Aorta (tissue), 5 donors: Measurements from ENCODE around the gene GTF3C1. TPM values are rescaled to one million over a fixed set of nuclear protein-coding genes. Genes with fewer than 3 reads are reported as not detected.

Source experiments
- ATAC-seq: fragments of 200-7000 bp; cut with Tn5 transposase; one replicate; pipeline ENCODE4 v1.9.1; 2022; ENCODE audit warnings: moderate library complexity; ENCODE audit not compliant: low FRiP score
- DNase-seq, 2 donors: peaks; one replicate each; pipeline ENCODE4 v3.0.0-alpha.2; 2020
- H3K27ac ChIP-seq, 2 donors: one replicate each; pipeline ENCODE4 v1.5.1; 2013; ENCODE audit warnings: low read length in 2 of 2, mild to moderate bottlenecking in 2 of 2, moderate library complexity in 2 of 2, control low read depth in 1 of 2, inconsistent platforms in 1 of 2, low read depth in 1 of 2
- H3K27me3 ChIP-seq, 2 donors: one replicate each; pipeline ENCODE4 v1.6.1; 2013; ENCODE audit warnings: control low read depth in 1 of 2, low read length in 1 of 2, mild to moderate bottlenecking in 1 of 2, moderate library complexity in 1 of 2; ENCODE audit not compliant: insufficient read depth in 2 of 2, control insufficient read depth in 1 of 2
- H3K36me3 ChIP-seq, 2 donors: one replicate each; pipeline ENCODE4 v1.6.1; 2013; ENCODE audit warnings: control low read depth in 1 of 2, low read length in 1 of 2, mild to moderate bottlenecking in 1 of 2; ENCODE audit not compliant: insufficient read depth in 2 of 2, control insufficient read depth in 1 of 2
- H3K4me1 ChIP-seq, 2 donors: one replicate each; pipeline ENCODE4 v1.6.1; 2013; ENCODE audit warnings: low read length in 2 of 2, control low read depth in 1 of 2, mild to moderate bottlenecking in 1 of 2, moderate library complexity in 1 of 2; ENCODE audit not compliant: insufficient read depth in 2 of 2, control insufficient read depth in 1 of 2
- H3K4me3 ChIP-seq, 2 donors: one replicate each; pipeline ENCODE4 v1.5.1; 2013; ENCODE audit warnings: low read length in 2 of 2, control low read depth in 1 of 2, mild to moderate bottlenecking in 1 of 2
- H3K9me3 ChIP-seq: one replicate; pipeline ENCODE4 v1.6.1; 2013; ENCODE audit warnings: mild to moderate bottlenecking, low read length; ENCODE audit not compliant: control insufficient read depth
- WGBS, 2 donors: extraction: QIAGEN DNeasy Blood & Tissue Kit; methylation state at CpG; one replicate each; pipeline ENCODE4 v1.1.7; 2013; 5-methylcytosine and 5-hydroxymethylcytosine counted together
- intact Hi-C, 2 donors: fragments of 100-400 bp; cut with DNase I; formaldehyde crosslinking; loops; one replicate each; pipeline versions ENCODE4 v1.14.2 to v1.15.0; 2022
- polyA plus RNA-seq, 2 donors: library from polyadenylated mRNA; stranded (reverse); fragments of 200-250 nt; gene quantifications; one replicate each; pipeline ENCODE4 v1.2.3, GENCODE V29; 2013
- total RNA-seq, 2 donors: library from RNA; stranded (reverse); fragmentation: NEBNext Ultra II Directional; extraction: Animal tissue kit (Norgen Biotek cat#: 25700); gene quantifications; one replicate each; pipeline ENCODE4 v1.2.1, GENCODE V29; 2021
- donor health status: healthy with polysubstance abuse.
- donor health status: Bipolar disorder and iron deficiency.
- donor health status: DM: no; HTN: no; CAD: no.
- donor health status: DM: no; HTN: no; CAD: no.
- donor health status: DM: yes; HTN: yes; CAD: no.

The GTF3C1 gene
- total and polyA plus RNA-seq, 4 donors = 9.4 to 72.2 (median 47.7) TPM

DNA sequence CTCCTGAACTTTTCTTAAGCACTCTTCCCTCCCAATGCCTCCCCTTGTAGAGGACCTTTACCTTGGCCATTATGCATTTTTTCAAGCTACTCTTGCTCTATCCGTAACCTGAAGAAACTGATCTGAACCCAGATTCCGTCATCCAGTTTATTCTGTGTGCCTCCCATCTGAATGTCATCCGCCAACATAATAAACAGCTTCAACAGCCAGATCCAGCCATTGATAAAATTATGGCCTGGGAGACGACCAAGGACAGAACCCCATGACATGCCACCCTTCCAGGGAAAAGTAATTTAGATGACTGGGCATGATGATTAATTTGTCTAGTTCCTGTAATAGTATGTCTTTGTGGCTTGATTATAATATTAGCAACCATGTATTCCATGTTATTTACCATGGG lies 42.1 kb upstream of the GTF3C1 start:
- 97 to 98% methylated on average over 4 of the region's 4 CpGs for WGBS, 2 donors
- H3K9me3 ChIP-seq = no peaks in the 10 kb centered on the region
- intact Hi-C loops = no loop called here
- H3K4me1 ChIP-seq = no peaks in the 10 kb centered on the region
- no peak overlapping the region for H3K4me3 ChIP-seq
- H3K27me3 ChIP-seq = no peaks in the 10 kb centered on the region
- DNase-seq (no peak), ATAC-seq (no peak)
- H3K36me3 ChIP-seq = no peaks in the 10 kb centered on the region
- H3K27ac ChIP-seq = no peak overlapping the region

DNA sequence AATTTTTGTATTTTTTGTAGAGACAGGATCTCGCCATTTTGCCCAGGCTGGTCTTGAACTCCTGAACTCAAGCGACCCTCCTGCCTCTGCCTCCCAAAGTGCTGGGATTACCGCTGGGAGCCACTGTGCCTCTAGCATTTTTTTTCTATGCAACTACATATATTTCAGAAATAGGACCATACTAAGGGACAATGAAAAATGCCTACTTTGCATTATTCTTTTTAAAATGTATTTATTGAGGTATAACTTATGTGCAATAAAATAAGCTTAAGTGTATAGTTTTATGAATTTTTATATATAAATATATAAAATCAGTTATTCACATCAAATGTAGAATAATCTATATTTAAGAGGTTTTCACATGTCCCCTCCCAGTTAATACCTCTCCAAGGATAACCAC lies 38.3 kb upstream of the GTF3C1 start:
- 94 to 97% methylated on average over 3 of the region's 3 CpGs for WGBS, 2 donors
- DNase-seq = no peak
- no peaks in the 10 kb centered on the region for H3K27me3 ChIP-seq
- intact Hi-C loops = no loop called here
- H3K4me1 ChIP-seq = no peaks in the 10 kb centered on the region
- no peak overlapping the region for H3K4me3 ChIP-seq
- H3K36me3 ChIP-seq = no peaks in the 10 kb centered on the region
- H3K27ac ChIP-seq = no peak overlapping the region
- no peaks in the 10 kb centered on the region for H3K9me3 ChIP-seq
- ATAC-seq = no peak

GRCh38 chr16:27586711-27587110 lies 37.0 kb upstream of the GTF3C1 start:
- no peak overlapping the region for H3K4me3 ChIP-seq
- H3K4me1 ChIP-seq = no peaks in the 10 kb centered on the region
- no peaks in the 10 kb centered on the region for H3K9me3 ChIP-seq
- DNase-seq (no peak), ATAC-seq (no peak)
- no peaks in the 10 kb centered on the region for H3K27me3 ChIP-seq
- intact Hi-C loops = no loop called here
- WGBS, 2 donors = 80 to 88% methylated on average over 8 of the region's 8 CpGs
- no peak overlapping the region for H3K27ac ChIP-seq
- no peaks in the 10 kb centered on the region for H3K36me3 ChIP-seq

DNA sequence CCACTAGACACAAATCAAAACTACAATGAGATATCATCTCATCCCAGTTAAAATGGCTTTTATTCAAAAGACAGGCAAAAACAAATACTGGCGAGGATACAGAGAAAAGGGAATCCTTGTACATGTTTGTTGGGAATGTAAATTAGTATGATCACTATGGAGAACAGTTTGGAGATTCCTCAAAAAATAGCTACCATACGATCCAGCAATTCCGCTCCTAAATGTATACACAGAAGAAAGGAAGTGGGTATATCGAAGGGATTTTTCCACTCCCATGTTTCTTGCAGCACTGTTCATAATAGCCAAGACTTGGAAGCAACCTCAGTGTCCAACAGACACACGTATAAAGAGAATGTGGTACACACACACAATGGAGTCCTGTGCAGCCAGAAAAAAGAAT lies 35.5 kb upstream of the GTF3C1 start:
- H3K9me3 ChIP-seq = no peaks in the 10 kb centered on the region
- no peak overlapping the region for H3K4me3 ChIP-seq
- no peaks in the 10 kb centered on the region for H3K27me3 ChIP-seq
- intact Hi-C loops = no loop called here
- H3K36me3 ChIP-seq = no peaks in the 10 kb centered on the region
- WGBS, 2 donors = 96 to 98% methylated on average over 5 of the region's 5 CpGs
- DNase-seq (no peak), ATAC-seq (no peak)
- no peaks in the 10 kb centered on the region for H3K4me1 ChIP-seq
- no peak overlapping the region for H3K27ac ChIP-seq

DNA sequence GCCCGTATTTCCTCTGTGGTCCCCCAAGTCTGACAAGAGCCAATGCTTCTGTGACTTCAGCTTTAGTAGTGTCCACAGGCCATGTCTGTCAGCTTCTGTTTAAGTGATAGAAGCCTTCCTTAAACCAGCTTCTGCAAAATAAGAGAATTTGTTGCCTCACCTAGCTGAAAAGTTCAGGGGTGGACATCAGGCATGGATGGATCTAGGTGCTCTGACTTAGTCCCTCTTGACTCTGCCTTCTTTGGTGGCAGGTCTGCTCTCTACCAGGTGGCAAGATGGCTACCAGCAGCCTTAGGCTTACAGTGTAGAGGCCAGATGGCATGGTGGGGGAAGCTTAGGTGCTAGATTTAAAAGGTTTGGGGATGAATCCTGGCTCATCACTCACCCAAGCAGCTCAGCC lies 33.9 kb upstream of the GTF3C1 start:
- ATAC-seq = no peak
- 99 to 100% methylated on average over 1 of the region's 1 CpG for WGBS, 2 donors
- intact Hi-C loops = no loop called here

DNA sequence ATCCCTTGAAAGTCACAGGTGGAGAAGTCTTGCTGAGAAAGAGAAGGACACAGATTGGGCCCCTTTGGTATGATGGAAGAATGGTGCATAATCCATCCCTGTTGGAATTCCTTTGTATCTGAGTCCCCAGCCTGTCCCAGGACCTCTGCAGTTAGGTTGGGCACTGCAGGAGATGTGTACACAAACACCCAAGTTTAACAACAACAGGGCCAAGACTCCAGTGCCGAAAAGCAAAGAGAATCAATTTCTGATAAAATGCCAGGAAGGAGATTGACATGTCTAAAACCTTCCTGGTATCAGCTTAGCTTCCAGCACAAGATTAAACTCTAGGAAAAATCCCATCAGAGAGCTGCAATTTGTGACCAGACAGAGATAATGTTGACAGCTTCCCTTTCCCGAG lies 33.2 kb upstream of the GTF3C1 start:
- H3K27me3 ChIP-seq = no peaks in the 10 kb centered on the region
- no peak for ATAC-seq
- no peaks in the 10 kb centered on the region for H3K36me3 ChIP-seq
- H3K4me3 ChIP-seq = no peak overlapping the region
- DNase-seq = no peak
- no peaks in the 10 kb centered on the region for H3K9me3 ChIP-seq
- no peak overlapping the region for H3K27ac ChIP-seq
- intact Hi-C loops = no loop called here
- 54 to 67% methylated on average over 2 of the region's 2 CpGs for WGBS, 2 donors
- peaks cover 0 to 5% of the 10 kb centered on the region in 2 donors for H3K4me1 ChIP-seq

More for the DNA sequence above, 33.9 kb upstream of the GTF3C1 start:
- Histone ChIP-seq H3K9me3 (no peaks in the 10 kb centered on the region), H3K27me3 (no peaks in the 10 kb centered on the region), H3K27ac (no peak overlapping the region), H3K36me3 (no peaks in the 10 kb centered on the region), H3K4me3 (no peak overlapping the region), H3K4me1 (peaks cover 0 to 2% of the 10 kb centered on the region in 2 donors)
- no peak for DNase-seq

DNA sequence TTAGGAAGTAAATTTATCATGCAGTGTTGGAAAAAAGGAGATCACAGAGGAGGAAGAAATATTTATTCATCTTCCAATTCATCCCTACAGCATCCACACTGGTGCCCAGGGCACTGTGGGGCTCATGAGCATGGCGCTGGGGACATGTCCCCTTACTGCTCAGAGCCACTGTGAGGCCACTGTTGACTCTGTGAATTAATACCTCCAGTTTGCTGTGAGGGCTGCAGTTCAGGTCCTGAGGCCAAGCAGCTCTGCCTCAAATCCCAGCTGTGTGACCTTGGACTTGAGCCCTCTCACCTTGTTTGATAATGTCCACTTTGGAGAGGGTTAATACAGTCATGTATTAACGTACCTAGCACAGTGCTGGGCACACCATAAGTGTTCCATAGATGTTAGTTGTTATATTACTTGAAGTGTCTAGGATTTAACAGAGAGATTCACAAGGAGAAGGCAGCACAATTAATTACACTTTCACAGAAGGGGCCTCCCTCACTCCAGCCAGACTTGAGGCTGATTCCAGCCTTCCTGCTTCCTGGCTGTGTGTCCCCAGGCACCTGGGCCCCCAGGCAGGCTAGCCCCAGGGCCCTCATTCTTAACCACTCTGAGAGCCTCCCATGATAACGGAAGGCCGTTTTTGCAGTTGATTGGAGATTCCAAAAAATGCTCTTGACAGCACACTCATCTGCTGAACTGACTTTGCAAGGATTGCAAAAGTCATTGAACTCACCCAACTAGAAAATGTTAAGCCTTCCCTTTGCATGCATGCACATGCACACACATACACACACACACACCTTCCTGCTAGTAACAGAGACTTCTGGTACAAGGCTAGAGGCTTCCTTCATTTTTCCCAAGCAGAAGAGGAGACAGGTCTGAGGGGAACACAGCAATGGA lies 29.6 kb upstream of the GTF3C1 start:
- intact Hi-C loops = no loop called here
- no peaks in the 10 kb centered on the region for H3K27me3 ChIP-seq
- H3K4me1 ChIP-seq = peaks cover 0 to 5% of the 10 kb centered on the region in 2 donors
- ATAC-seq = no peak
- H3K4me3 ChIP-seq = no peak overlapping the region
- DNase-seq = no peak
- peaks cover 0 to 2% of the 10 kb centered on the region in 2 donors for H3K36me3 ChIP-seq
- 82 to 88% methylated on average over 4 of the region's 4 CpGs for WGBS, 2 donors
- no peaks in the 10 kb centered on the region for H3K9me3 ChIP-seq
- H3K27ac ChIP-seq = peak overlapping the region in 1 of 2 donors; percentile 91

GRCh38 chr16:27576729-27577128 lies 27.0 kb upstream of the GTF3C1 start:
- intact Hi-C loops = no loop called here
- Histone ChIP-seq H3K4me1 (peaks cover 0 to 5% of the 10 kb centered on the region in 2 donors), H3K27me3 (no peaks in the 10 kb centered on the region), H3K27ac (no peak overlapping the region), H3K36me3 (peaks cover 0 to 2% of the 10 kb centered on the region in 2 donors), H3K9me3 (no peaks in the 10 kb centered on the region), H3K4me3 (no peak overlapping the region)
- ATAC-seq (no peak), DNase-seq (no peak)
- 74 to 85% methylated on average over 5 of the region's 5 CpGs for WGBS, 2 donors

- Histone ChIP-seq H3K36me3 (peaks cover 0 to 2% of the 10 kb centered on the region in 2 donors), H3K4me3 (no peak overlapping the region), H3K4me1 (no peaks in the 10 kb centered on the region), H3K27me3 (no peaks in the 10 kb centered on the region), H3K9me3 (no peaks in the 10 kb centered on the region), H3K27ac (no peak overlapping the region)
- 89 to 94% methylated on average over 6 of the region's 6 CpGs for WGBS, 2 donors
- intact Hi-C loops = no loop called here
- peak; percentile 38 for ATAC-seq
- DNase-seq = no peak
Measured at GRCh38 chr16:27572711-27573110, 23.0 kb upstream of the GTF3C1 start.
